Measurements from ENCODE around the gene PGAM4. TPM values are rescaled to one million over a fixed set of nuclear protein-coding genes. Genes with fewer than 3 reads are reported as not detected.

PGAM4 gene
- total RNA-seq, 2 donors from 2014 or later: 0.51 TPM; not detected in 1

- H3K4me1 ChIP-seq (ENCODE audit: control insufficient read depth, insufficient read depth, low read length): no peaks in the 10 kb centered on the region
- no peaks in the 10 kb centered on the region for H3K9me3 ChIP-seq (ENCODE audit: control insufficient read depth, low read length)
- H3K4me3 ChIP-seq (ENCODE audit: low read length): no peak overlapping the region
- H3K4me3 Mint-ChIP-seq: no peak overlapping the region
- no peak for TF ChIP-seq CTCF (conservative IDR thresholded peaks at IDR 0.05)
- WGBS, 2 experiments (ENCODE audit: insufficient coverage in 1 of 2, insufficient read length in 1 of 2): 80% methylated on average over 1 of the region's 1 CpG; no CpG with 5 or more reads in 1 of the 2 experiments
- no peak for DNase-seq
- no peaks in the 10 kb centered on the region for H3K4me1 Mint-ChIP-seq
- no peak overlapping the region for H3K27ac ChIP-seq (ENCODE audit: low read depth, low read length)
- no peak overlapping the region for H3K9ac ChIP-seq (ENCODE audit: extremely low read depth, low read length, poor library complexity, severe bottlenecking)
- no peaks in the 10 kb centered on the region for H3K27me3 Mint-ChIP-seq (ENCODE audit: insufficient read depth)
- peaks cover 51% of the 10 kb centered on the region for H3K9me3 Mint-ChIP-seq
- no peak overlapping the region for H3K27ac Mint-ChIP-seq
- H3K36me3 Mint-ChIP-seq (ENCODE audit: low read depth): no peaks in the 10 kb centered on the region
- H3K27me3 ChIP-seq (ENCODE audit: control insufficient read depth, insufficient read depth, low read length, poor library complexity, severe bottlenecking): no peaks in the 10 kb centered on the region
- no peaks in the 10 kb centered on the region for H3K36me3 ChIP-seq (ENCODE audit: control insufficient read depth, insufficient read depth, low read length)
Measured at GRCh38 chrX:77967631-77968030, 1.8 kb downstream of the PGAM4 start.

- H3K4me1 Mint-ChIP-seq: no peaks in the 10 kb centered on the region
- no peak for DNase-seq
- no peaks in the 10 kb centered on the region for H3K27me3 Mint-ChIP-seq (ENCODE audit: insufficient read depth)
- H3K4me3 Mint-ChIP-seq: no peak overlapping the region
- Histone ChIP-seq H3K9ac (ENCODE audit: extremely low read depth, low read length, poor library complexity, severe bottlenecking) (no peak overlapping the region), H3K27me3 (ENCODE audit: control insufficient read depth, insufficient read depth, low read length, poor library complexity, severe bottlenecking) (no peaks in the 10 kb centered on the region), H3K4me3 (ENCODE audit: low read length) (no peak overlapping the region), H3K9me3 (ENCODE audit: control insufficient read depth, low read length) (no peaks in the 10 kb centered on the region), H3K4me1 (ENCODE audit: control insufficient read depth, insufficient read depth, low read length) (no peaks in the 10 kb centered on the region), H3K36me3 (ENCODE audit: control insufficient read depth, insufficient read depth, low read length) (no peaks in the 10 kb centered on the region), H3K27ac (ENCODE audit: low read depth, low read length) (no peak overlapping the region)
- TF ChIP-seq CTCF (conservative IDR thresholded peaks at IDR 0.05): no peak
- H3K9me3 Mint-ChIP-seq: peaks cover 48% of the 10 kb centered on the region
- 100% methylated on average over 2 to 3 of the region's 3 CpGs for WGBS, 2 experiments (ENCODE audit: insufficient coverage in 1 of 2, insufficient read length in 1 of 2)
- no peaks in the 10 kb centered on the region for H3K36me3 Mint-ChIP-seq (ENCODE audit: low read depth)
- no peak overlapping the region for H3K27ac Mint-ChIP-seq
Measured at GRCh38 chrX:77966361-77966760, 3.1 kb downstream of the PGAM4 start.

- Histone ChIP-seq H3K9ac (ENCODE audit: extremely low read depth, low read length, poor library complexity, severe bottlenecking) (no peak overlapping the region), H3K4me1 (ENCODE audit: control insufficient read depth, insufficient read depth, low read length) (no peaks in the 10 kb centered on the region), H3K4me3 (ENCODE audit: low read length) (no peak overlapping the region), H3K36me3 (ENCODE audit: control insufficient read depth, insufficient read depth, low read length) (no peaks in the 10 kb centered on the region), H3K9me3 (ENCODE audit: control insufficient read depth, low read length) (no peaks in the 10 kb centered on the region), H3K27me3 (ENCODE audit: control insufficient read depth, insufficient read depth, low read length, poor library complexity, severe bottlenecking) (no peaks in the 10 kb centered on the region), H3K27ac (ENCODE audit: low read depth, low read length) (no peak overlapping the region)
- DNase-seq: no peak
- no peak overlapping the region for H3K4me3 Mint-ChIP-seq
- no peak overlapping the region for H3K27ac Mint-ChIP-seq
- no peak for TF ChIP-seq CTCF (conservative IDR thresholded peaks at IDR 0.05)
- peaks cover 55% of the 10 kb centered on the region for H3K9me3 Mint-ChIP-seq
- no peaks in the 10 kb centered on the region for H3K27me3 Mint-ChIP-seq (ENCODE audit: insufficient read depth)
- 94% methylated on average over 6 to 13 of the region's 13 CpGs for WGBS, 2 experiments (ENCODE audit: insufficient coverage in 1 of 2, insufficient read length in 1 of 2)
- no peaks in the 10 kb centered on the region for H3K36me3 Mint-ChIP-seq (ENCODE audit: low read depth)
- H3K4me1 Mint-ChIP-seq: no peaks in the 10 kb centered on the region
Measured at GRCh38 chrX:77962068-77962902, 7.2 kb downstream of the PGAM4 start.
